OCI-M1 (cell line): ENCODE data around the gene GALR1.

Source experiments
- DNase-seq: peaks from one replicate; lab custom pipeline; 2025; lab: John Stamatoyannopoulos, UW

Gene GALR1

GRCh38 chr18:77249569-77250500 lies at the start of gene GALR1:
Gene GALR1, plus strand, starts transcription at chr18:77249848. Its CDS starts 701 bp downstream, at chr18:77250549.
- DNase-seq = no peak

- no peak for DNase-seq
Measured at GRCh38 chr18:77201506-77201905, 48.1 kb upstream of the GALR1 start.

GRCh38 chr18:77202329-77202728 lies 47.3 kb upstream of the GALR1 start:
- DNase-seq = no peak

- no peak for DNase-seq
Measured at GRCh38 chr18:77203071-77203470, 46.6 kb upstream of the GALR1 start.

- no peak for DNase-seq
Measured at GRCh38 chr18:77203851-77204250, 45.8 kb upstream of the GALR1 start.

GRCh38 chr18:77205769-77206168 lies 43.9 kb upstream of the GALR1 start:
- DNase-seq = no peak

- DNase-seq = no peak
Measured at GRCh38 chr18:77206676-77207374, 42.8 kb upstream of the GALR1 start.

- DNase-seq = peak; percentile 41
Measured at GRCh38 chr18:77207540-77207939, 42.1 kb upstream of the GALR1 start.

GRCh38 chr18:77208964-77209363 lies 40.7 kb upstream of the GALR1 start:
- DNase-seq = peak; percentile 88

GRCh38 chr18:77209587-77209986 lies 40.1 kb upstream of the GALR1 start:
- DNase-seq = no peak

GRCh38 chr18:77210249-77210648 lies 39.4 kb upstream of the GALR1 start:
- DNase-seq = no peak

GRCh38 chr18:77218642-77219041 lies 31.0 kb upstream of the GALR1 start:
- DNase-seq = no peak

- no peak for DNase-seq
Measured at GRCh38 chr18:77220726-77221125, 28.9 kb upstream of the GALR1 start.

- DNase-seq = no peak
Measured at GRCh38 chr18:77222464-77222863, 27.2 kb upstream of the GALR1 start.

- no peak for DNase-seq
Measured at GRCh38 chr18:77223221-77223639, 26.4 kb upstream of the GALR1 start.

- peak; percentile 22 for DNase-seq
Measured at GRCh38 chr18:77223653-77224052, 26.0 kb upstream of the GALR1 start.

GRCh38 chr18:77230645-77231044 lies 19.0 kb upstream of the GALR1 start:
- DNase-seq = no peak

GRCh38 chr18:77234504-77235365 lies 14.9 kb upstream of the GALR1 start:
- DNase-seq = no peak

- peak; percentile 3 for DNase-seq
Measured at GRCh38 chr18:77239285-77239684, 10.4 kb upstream of the GALR1 start.

- DNase-seq = no peak
Measured at GRCh38 chr18:77248873-77249568, 627 bp upstream of the GALR1 start.

- DNase-seq = no peak
Measured at GRCh38 chr18:77250501-77250925, 865 bp downstream of the GALR1 start.
